GM21526 (cell line): ENCODE measurements around the gene RALGDS.
"Not testable (repeated sequence)": the region's sequence is repeated elsewhere in the genome, so short reads cannot be mapped to it uniquely, and the experiment has no call there.

ENCODE experiments used
- ATAC-seq: cut with Tn5 transposase; IDR thresholded peaks from one replicate; pipeline ENCODE4 v1.9.1; 2021; ENCODE audit warnings: moderate library complexity; ENCODE audit not compliant: unreplicated experiment, low FRiP score

Gene RALGDS

DNA sequence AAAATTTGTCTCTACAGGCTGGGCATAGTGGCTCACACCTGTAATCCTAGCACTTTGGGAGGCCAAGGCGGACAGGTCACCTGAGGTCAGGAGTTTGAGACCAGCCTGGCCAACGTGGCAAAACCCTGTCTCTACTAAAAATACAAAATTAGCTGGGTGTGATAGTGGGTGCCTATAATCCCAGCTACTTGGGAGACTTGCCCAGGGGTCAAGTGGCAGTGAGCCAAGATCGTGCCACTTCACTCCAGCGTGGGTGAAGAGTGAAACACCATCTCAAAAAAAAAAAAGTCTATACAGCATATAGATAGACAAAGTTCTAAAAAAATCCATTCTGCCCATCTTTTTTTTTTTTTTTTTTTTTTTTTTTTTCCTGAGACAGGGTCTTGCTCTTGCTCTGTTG, 26.7 kb downstream of the RALGDS start:
- not testable (repeated sequence) for ATAC-seq

DNA sequence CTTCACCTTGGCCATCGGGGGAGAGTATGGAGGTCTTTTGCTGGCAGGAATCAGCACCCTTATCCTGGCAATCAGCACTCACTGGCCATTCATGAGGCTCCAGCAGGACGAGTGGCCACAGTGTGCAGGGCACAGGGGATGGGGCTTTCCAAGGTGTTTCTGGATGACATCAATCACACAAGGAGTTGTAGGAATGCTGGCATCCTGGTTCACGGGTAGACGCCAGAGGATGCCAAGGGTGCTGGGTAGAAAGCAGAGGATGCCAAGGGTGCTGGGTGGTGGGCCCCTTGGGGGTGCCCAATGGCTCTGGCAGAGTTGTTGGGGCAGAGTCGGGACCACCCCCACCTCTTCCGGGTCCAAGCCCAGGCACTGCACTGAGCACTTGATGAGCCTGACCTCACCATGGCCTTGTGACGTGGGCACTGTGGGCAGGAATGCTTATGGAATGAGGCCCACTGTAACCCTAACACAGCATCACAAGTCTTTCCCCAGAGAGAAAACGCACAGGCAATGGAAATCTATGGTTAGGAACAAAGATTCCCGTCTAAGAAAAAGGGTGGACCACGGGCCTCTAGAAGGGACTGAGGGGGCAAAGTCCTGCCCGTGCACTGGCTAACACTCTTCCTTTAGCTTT, 30.2 kb downstream of the RALGDS start:
- no peak for ATAC-seq

DNA sequence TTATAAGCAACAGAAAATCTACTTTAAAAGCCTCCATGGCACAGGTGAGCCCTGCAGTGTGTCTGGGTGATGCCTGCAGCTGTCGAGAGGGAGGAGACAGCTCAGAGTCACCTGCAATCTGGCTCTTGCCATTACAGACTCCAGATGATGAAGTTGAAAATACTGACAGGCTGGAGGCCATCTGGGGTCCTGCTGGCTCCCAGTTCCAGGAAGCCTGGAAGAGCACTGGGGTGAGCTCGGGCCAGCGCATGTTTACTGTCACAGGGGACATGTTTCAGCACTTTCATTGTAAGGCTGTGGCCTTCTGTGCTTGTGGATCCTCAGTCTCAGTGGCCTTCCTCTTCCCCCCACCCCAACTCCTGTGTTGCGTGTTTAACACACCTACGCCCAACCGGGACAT, 30.9 kb downstream of the RALGDS start:
- ATAC-seq, result no peak

DNA sequence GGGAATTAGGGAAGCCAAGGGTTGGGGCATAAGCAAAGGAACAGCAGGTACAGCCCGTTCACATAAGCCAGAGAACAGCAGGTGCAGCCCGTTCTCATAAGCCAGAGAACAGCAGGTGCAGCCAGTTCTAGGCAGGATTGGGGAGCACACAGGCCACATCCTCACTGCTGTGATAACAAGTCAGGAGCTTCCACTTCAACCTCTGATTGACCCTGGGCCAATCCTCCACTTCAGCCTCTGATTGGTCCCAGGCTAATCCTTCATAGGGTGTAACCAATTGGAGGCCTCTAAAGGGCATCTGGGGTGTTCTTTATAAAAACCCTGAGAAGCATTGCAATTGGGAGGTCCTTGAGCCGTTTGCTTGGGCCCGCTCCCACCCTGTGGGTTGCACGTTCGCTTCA, 31.8 kb downstream of the RALGDS start:
- ATAC-seq, result no peak

DNA sequence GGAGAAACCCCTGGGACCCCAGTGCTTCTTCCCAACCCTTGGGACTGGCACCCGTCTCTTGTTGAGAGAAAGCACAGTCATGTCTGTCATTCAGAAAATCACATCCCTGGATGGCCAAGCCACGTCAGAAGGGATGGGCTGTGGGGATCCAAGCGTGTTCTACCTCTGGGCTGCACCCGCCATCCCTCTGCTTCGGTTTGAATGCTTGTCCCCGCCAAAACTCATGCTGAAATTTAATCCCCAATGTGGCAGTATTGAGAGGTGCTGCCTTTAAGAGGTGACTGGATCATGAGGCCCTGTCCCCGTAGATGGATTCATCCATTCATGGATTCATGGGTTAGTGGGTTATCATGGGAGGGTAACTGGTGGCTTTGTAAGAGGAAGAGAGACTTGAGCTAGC, 32.3 kb downstream of the RALGDS start:
- ATAC-seq, result no peak

DNA sequence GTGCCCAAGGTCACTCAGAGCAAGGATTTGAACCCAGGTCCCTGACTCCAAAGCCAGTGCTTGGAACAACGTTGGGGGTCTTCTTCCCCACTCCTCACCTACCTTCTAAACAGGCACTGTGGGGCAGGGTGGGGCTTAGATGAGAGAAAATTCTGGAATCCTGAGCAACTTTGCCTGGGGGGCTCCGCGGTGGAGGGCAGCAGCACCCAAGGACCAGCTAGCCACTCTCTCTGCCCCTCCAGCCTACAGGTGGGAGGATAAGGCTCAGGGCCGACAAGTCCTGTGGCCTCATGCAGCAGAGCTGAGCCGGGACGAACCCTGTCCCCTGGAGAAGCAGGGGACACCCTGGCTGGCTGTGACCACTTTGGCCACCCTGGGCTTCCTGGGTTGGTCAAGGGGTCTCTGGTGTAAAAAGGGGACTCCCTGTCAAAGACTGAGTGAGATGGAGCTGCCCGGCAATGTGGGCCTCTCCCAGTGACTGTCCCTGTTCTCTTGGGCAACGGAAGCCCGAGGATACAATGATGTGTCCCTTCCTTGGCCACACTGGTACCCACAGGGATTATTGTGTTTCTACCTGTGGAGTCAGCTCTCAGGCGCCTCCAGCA, 32.8 kb downstream of the RALGDS start:
- no peak for ATAC-seq

DNA sequence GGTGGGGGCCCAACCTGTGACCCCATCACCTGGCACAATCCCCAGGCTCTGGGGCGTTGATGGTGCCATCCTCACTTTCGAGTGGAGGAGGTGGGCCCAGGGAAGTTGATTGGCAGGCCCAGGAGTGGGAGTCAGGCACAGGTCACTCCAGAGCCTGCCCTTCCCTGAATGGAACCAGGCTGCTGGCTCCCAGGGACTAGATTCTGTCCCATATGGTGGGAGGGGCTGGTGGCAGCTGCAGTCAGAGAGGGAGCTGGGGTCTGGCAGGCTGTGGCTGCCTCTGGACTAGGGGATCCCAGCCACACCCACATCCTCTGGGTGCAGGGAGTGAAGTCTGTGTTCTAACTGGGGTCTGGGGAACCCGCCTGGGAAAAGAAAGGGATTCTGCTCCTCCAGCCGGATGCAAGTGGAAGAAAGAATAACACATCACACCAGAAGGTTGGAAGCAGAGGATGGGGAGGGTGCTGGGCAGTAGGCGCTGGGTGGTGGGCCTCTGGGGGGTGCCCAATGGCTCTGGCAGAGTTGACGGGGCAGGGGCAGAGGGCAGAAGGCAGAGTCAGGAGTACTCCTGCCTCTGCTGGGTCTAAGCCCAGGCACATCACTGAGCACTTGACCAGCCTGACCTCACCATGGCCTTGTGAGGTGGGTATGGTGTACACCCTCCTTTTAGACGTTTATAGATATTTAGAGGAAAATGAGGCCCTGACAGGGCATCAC, 33.5 kb downstream of the RALGDS start:
- ATAC-seq, result no peak

DNA sequence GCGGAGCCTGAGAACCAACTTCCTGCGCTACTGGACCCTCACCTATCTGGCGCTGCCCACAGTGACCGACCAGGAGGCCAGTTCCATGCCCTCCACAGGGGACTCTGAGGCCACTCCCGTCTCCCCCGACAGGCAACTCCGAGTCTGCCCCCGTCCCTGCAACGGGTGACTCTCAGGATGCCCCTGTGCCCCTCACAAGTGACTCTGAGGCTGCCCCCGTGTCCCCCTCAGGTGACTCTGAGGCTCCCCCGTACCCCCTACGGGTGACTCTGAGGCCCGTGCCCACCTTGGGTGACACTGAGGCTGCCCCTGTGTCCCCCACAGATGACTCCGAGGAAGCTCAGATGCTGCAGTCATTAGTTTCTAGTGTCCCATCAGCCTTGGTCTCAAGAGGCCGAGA, 34.1 kb downstream of the RALGDS start:
- ATAC-seq, result no peak

DNA sequence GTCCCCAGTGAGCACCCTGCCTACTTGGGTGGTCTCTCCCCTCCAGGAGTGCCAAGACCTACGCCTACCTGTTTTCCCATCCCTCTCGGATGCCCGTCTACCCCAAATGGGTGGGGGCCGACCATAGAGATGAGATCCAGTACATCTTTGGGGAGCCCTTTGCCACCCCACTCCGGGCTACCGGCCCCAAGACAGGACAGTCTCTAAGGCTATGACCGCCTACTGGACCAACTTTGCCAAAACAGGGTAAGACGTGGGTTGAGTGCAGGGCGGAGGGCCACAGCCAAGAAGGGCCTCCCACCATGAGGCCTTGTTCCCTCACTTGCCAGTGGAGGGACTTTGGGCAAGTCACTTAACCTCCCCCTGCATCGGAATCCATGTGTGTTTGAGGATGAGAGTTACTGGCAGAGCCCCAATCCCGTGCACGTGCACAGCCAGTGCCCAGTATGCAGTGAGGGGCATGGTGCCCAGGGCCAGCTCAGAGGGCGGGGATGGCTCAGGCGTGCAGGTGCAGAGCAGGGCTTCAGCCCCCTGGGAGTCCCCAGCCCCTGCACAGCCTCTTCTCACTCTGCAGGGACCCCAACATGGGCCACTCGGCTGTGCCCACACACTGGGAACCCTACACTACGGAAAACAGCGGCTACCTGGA, 34.7 kb downstream of the RALGDS start:
- ATAC-seq, result not testable (repeated sequence)

DNA sequence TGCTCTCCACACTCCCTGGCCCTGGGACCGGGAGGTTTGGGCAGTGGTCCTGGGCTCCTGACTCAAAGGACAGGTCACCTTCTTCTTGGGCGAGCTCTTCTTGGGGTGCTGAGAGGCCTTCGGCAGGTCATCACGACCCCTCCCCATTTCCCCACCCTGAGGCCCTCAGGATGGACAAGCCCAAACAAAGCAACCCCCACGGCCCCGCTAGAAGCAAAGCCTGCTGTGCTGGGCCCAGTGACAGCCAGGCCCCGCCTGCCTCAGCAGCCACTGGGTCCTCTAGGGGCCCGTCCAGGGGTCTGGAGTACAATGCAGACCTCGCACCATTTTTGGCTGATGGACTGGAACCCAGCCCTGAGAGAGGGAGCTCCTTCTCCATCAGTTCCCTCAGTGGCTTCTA, 37.4 kb downstream of the RALGDS start:
- not testable (repeated sequence) for ATAC-seq

DNA sequence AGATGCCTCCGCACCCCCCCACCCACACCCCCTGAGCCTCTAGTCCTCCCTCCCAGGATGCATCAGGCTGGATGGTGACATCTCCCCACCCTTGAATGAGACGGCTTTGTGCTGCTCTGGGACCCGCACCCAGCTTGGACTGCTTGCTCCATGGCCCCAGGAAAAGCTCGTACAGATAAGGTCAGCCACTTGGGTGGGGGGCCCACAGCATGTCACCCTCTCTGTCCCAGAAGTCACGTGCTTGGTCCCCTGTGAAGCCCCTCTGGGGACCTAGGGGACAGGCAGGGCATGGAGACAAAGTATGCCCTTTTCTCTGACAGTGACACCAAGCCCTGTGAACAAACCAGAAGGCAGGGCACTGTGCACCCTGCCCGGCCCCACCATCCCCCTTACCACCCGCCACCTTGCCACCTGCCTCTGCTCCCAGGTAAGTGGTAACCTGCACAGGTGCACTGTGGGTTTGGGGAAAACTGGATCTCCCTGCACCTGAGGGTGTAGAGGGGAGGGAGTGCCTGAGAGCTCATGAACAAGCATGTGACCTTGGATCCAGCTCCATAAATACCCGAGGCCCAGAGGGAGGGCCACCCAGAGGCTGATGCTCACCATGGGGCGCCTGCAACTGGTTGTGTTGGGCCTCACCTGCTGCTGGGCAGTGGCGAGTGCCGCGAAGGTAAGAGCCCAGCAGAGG, 38.9 kb downstream of the RALGDS start:
- not testable (repeated sequence) for ATAC-seq

DNA sequence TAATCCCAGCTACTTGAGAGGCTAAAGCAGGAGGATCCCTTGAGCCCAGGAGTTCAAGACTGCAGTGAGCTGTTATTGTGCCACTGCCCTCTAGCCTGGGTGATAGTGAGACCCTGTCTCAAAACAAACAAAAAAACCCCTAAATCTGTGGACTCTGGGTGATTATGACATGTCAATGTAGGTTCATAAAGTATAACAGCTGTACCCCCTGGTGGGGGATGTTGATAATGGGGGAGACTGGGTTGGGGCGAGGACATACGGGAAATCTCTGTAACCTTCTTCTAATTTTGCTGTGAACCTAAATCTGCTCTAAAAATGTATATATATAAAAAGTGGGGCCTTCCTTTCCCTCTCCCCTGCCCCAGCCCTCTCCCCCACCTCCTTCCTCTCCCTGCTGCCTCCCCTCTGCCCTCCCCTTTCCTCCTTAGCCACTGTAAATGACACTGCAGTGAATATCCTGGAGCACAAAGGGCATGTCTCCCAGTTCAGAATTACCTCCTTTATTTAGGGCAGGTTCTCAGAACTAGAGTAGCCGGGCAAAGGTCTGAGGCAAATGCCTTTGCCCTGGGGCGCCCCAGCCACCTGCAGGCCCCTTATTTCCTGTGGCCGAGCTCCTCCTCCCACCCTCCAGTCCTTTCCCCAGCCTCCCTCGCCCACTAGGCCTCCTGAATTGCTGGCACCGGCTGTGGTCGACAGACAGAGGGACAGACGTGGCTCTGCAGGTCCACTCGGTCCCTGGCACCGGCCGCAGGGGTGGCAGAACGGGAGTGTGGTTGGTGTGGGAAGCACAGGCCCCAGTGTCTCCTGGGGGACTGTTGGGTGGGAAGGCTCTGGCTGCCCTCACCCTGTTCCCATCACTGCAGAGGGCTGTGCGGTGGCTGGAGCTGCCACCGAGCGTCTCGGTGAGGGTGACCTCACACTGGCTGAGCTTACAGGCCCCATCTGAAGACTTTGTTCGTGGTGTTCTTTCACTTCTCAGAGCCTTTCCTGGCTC, 40.0 kb downstream of the RALGDS start:
- ATAC-seq, result not testable (repeated sequence)

DNA sequence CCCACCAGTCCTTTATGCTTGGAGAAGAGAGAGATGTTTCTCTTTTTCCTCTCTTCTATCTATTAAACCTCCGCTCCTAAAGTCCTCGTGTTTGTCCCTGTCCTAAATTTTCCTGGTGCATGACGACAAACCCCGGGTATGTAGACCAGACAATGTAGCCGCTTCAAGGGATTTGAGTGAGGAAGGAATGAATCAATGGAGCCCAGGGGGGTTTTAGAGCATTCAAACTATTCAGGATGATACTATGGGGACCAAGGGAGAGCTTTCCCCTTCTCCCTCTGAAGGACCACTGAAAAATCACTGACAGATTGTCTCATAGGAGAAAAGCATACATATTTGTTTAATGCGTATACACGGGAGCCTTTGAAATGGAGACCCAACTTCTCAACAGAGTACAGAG, 40.9 kb downstream of the RALGDS start:
- no peak for ATAC-seq

DNA sequence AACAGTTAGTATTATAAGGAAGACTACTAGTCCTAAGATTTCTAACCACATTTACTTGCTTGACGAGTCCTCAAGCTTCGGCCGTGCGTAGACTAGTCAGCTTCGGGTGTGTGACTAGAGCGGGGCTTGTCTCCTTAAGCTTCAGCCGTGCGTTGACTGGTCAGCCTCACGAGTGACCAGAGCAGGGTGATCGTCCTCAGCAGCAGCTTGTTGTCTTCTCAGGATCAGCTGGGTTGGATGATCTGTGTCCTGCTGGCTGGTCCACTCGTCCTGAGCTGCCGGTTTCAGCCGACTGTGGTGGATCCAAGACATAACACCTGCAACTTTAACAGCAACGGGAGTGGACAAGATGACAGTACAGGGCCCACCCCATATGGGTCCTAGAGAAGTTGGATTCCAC, 42.6 kb downstream of the RALGDS start:
- no peak for ATAC-seq

DNA sequence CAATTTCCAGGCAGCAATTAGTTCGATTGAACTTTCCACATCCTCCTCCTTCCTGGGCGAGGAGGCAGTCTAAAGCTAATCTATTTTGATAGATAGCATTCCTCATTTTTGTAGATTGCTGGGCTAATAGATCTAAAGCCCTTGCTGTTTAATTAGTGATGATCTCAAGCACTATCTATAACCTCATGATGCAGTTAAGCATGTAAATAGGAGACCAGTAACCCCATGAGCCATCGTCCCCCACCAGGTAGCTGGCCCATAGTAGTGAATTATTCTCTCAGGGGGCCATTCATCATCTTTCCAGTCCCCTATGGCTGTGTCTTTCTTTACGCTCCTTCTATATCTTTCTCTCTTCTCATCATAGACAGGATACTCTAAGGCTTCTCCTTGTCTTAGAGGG, 44.3 kb downstream of the RALGDS start:
- no peak for ATAC-seq

DNA sequence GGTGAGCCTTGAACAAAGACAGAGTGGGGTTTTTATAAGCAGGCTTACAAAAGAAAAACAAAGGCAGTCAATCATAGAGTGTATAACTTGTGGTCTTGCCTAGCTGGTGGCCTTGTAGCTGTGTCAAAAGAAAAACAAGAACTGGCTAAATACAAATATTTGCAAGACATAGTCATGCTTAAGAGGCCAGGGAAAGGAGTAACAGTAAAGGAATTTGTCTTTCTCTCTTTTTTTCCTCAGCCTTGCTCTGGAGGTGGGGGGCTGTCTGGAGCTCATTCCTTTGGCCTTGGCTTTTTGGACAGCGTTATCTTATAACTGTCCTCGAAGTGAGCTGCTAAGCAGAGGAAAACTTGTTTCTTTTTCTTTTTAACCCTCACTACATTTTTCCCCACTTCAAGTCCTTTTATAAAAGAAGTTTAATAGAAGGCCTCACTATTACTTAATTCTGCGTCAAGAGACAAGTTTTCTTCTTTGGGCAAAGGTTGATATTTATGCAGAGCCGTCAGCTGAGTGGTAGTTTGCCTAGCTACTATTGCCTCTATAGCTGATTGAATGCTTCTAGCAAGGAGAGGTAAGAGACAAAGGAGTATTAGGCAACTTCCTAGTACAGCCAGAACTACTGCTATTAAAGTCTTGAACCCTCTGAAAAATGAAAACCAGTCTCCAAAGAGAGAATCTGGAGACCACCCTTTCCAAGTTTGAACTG, 45.0 kb downstream of the RALGDS start:
- ATAC-seq, result no peak

DNA sequence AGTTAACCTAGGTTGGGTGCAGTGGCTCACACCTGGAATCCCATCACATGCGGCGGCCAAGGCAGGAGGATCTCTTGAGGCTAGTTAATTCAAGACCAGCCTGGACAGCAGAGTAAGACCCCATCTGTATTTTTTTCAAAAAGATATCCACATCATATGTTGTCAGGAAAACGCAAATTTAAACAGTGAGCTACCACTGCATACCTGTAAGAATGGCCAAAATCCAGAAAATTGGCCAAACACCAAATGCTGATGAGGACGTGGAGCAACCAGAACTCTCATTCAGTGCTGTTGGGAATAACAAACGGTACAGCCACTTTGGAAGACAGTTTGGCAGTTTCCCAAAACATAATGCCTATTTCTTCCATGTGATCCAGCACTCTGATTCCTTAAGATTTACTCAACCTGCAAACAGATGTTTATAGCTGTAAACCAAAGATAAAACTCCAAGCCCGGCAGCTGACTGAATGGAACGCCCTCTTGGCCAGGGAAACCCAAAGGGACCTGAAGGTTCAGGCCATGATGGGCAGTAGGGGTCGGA, 46.9 kb downstream of the RALGDS start:
- no peak for ATAC-seq

DNA sequence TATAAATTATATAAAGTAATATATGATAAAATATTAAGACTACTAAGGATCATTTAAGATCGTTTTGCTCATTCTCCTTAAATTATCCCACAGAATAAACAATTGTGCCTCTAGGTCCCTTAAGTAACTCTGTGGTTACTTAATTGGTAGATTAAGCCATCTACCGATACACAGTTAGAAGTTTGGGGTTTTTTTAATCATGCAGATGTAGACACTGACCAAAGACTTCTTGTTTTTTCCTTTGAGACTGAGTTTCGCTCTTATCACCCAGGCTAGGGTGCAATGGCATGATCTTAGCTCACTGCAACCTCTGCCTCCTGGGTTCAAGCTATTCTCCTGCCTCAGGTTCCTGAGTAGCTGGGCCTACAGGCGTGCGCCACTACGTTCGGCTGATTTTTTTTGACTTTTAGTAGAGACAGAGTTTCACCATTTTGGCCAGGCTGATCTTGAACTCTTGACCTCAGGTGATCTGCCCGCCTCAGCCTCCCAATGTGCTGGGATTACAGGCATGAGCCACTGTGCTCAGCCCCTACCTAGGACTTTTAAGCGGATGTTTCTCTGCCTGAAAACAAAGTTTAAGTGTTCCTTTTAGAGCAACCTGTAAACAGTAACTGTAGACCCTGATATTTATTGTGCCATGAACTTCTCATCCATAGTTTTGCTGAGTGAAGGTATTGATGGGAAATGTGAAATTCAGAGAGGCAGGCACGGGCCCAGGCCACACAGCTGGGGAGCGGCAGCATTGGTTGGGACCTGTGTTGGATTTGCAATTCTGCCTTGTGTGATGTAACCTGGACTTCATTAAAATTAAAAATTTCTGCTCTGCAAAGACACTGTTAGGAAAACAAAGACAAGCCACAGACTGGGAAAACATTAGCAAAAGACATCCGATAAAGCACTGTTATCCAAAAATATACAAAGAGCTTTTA, 47.7 kb downstream of the RALGDS start:
- ATAC-seq, result no peak
